PC-3 (cell line): ENCODE results near the gene PSD. TPM values are rescaled to one million over a fixed set of nuclear protein-coding genes. Genes with fewer than 3 reads are reported as not detected.

Source experiments
- ATAC-seq: fragments of 200-7000 bp; cut with Tn5 transposase; 2 replicates; pipeline ENCODE4 v1.9.1; 2020; ENCODE audit warnings: mild to moderate bottlenecking, moderate library complexity
- BruUV-seq: library from RNA; stranded (reverse); fragments of 400-500 nt; replicated peaks from 2 replicates; lab custom pipeline; 2021; lab: Mats Ljungman, UMichigan
- CTCF ChIA-PET: fragments of 300-600 bp; sonication (Branson Sonifier 250); formaldehyde crosslinking; loops from one replicate; lab custom pipeline; 2022; ENCODE audit warnings: antibody characterized with exemption; lab: Charles Lee
- POLR2A ChIA-PET: fragments of 300-600 bp; sonication (Branson Sonifier 250); formaldehyde crosslinking; loops from one replicate; lab custom pipeline; 2022; ENCODE audit warnings: antibody characterized with exemption; ENCODE audit not compliant: unreplicated experiment; lab: Charles Lee
- DNase-seq: peaks from one replicate; pipeline ENCODE4 v3.0.0-alpha.2; 2015
- H2AFZ ChIP-seq: fragments of 300-600 bp; sonication (generic); 2 replicates; pipeline ENCODE4 v1.6.0; 2016; ENCODE audit warnings: antibody characterized with exemption, low read length
- H3F3A ChIP-seq: fragments of 300-600 bp; sonication (generic); one replicate; pipeline ENCODE4 v1.6.0; 2017; ENCODE audit warnings: antibody characterized with exemption, low read length, control low read depth, mild to moderate bottlenecking; ENCODE audit not compliant: unreplicated experiment
- H3K27ac ChIP-seq: fragments of 300-600 bp; sonication (generic); 2 replicates; pipeline ENCODE4 v1.5.1; 2016; ENCODE audit warnings: mild to moderate bottlenecking, low read length
- H3K27me3 ChIP-seq: fragments of 300-600 bp; sonication (generic); 2 replicates; pipeline ENCODE4 v1.6.1; 2016; ENCODE audit warnings: low read length, mixed read lengths
- H3K36me3 ChIP-seq: fragments of 300-600 bp; sonication (generic); 2 replicates; pipeline ENCODE4 v1.6.1; 2016; ENCODE audit warnings: low read depth, mixed run types, low read length, mixed read lengths
- H3K4me1 ChIP-seq: fragments of 300-600 bp; sonication (generic); 2 replicates; pipeline ENCODE4 v1.5.1; 2016; ENCODE audit warnings: low read length; ENCODE audit not compliant: insufficient read depth
- H3K4me2 ChIP-seq: fragments of 300-600 bp; sonication (generic); 2 replicates; pipeline ENCODE4 v1.6.0; 2016; ENCODE audit warnings: low read length
- H3K4me3 ChIP-seq: fragments of 300-600 bp; sonication (generic); 2 replicates; pipeline ENCODE4 v1.5.1; 2016; ENCODE audit warnings: mild to moderate bottlenecking, low read length, mixed read lengths
- H3K79me2 ChIP-seq: fragments of 300-600 bp; sonication (generic); 2 replicates; pipeline ENCODE4 v1.6.1; 2017; ENCODE audit warnings: low read length, mixed read lengths
- H3K9ac ChIP-seq: fragments of 300-600 bp; sonication (generic); 2 replicates; pipeline ENCODE4 v1.6.0; 2016; ENCODE audit warnings: mild to moderate bottlenecking, low read length
- H3K9me2 ChIP-seq: fragments of 300-600 bp; sonication (generic); replicated peaks from 2 replicates; pipeline ENCODE4 v1.6.1; 2016; ENCODE audit warnings: mixed run types, low read length, mixed read lengths
- H3K9me3 ChIP-seq: fragments of 300-600 bp; sonication (generic); 2 replicates; pipeline ENCODE4 v1.6.1; 2016; ENCODE audit warnings: low read length, mixed read lengths
- H4K20me1 ChIP-seq: fragments of 300-600 bp; sonication (generic); 2 replicates; pipeline ENCODE4 v1.6.1; 2016; ENCODE audit warnings: low read length, mixed read lengths
- CTCF ChIP-seq: fragments of 300-600 bp; sonication (generic); conservative IDR thresholded peaks from 2 replicates; pipeline ENCODE4 v1.5.1; 2017; ENCODE audit warnings: antibody characterized with exemption, low read depth, mild to moderate bottlenecking, low read length
- EZH2 ChIP-seq: fragments of 300-600 bp; sonication (generic); IDR thresholded peaks from one replicate; pipeline ENCODE4 v1.6.1; 2017; ENCODE audit warnings: antibody characterized with exemption, mild to moderate bottlenecking, low read length; ENCODE audit not compliant: unreplicated experiment
- EZH2phosphoT487 ChIP-seq: fragments of 300-600 bp; sonication (generic); IDR thresholded peaks from 2 replicates; pipeline ENCODE4 v1.6.1; 2018; ENCODE audit warnings: mild to moderate bottlenecking, antibody characterized with exemption, low read length, borderline replicate concordance
- intact Hi-C: fragments of 100-400 bp; cut with micrococcal nuclease; formaldehyde crosslinking; loops from 2 replicates; pipeline ENCODE4 v1.9.0; 2023
- total RNA-seq: library from RNA; depleted of rRNA; stranded (reverse); fragments of >200 nt; gene quantifications from 2 replicates; pipeline ENCODE4 v1.2.3, GENCODE V29; 2014

Gene PSD
- total RNA-seq, 1 experiment from 2014 or later = 0.22 TPM

GRCh38 chr10:102422545-102423129, 4.1 kb upstream of the PSD start:
- POLR2A ChIA-PET = no interaction called here
- H3K9me3 ChIP-seq = no peaks in the 10 kb centered on the region
- no TSS peak for BruUV-seq
- peak overlapping the region; percentile 88 for H3K4me3 ChIP-seq
- no peaks in the 10 kb centered on the region for H3K27me3 ChIP-seq
- 0 out of 2 replicates have a peak, but pooled peaks cover 4% of the 10 kb centered on the region for H3K36me3 ChIP-seq
- no peaks in the 10 kb centered on the region for H3K9me2 ChIP-seq
- H3F3A ChIP-seq = no peaks in the 10 kb centered on the region
- H3K9ac ChIP-seq = peak overlapping the region; percentile 77
- H3K79me2 ChIP-seq = peaks cover 11% of the 10 kb centered on the region; the same call in 1 of the 2 replicates
- TF ChIP-seq EZH2phosphoT487 (no peak), CTCF (peak; percentile 77)
- CTCF ChIA-PET = interaction anchor here (0.6 to 1.1 kb wide), 4 partner anchors 39 to 1029 kb away, joined by 3 to 5 read pairs (median 4); no protein-coding TSS in a partner anchor
- no peaks in the 10 kb centered on the region for H4K20me1 ChIP-seq
- H3K4me1 ChIP-seq = peaks cover 20% of the 10 kb centered on the region
- intact Hi-C loops = no loop called here
- peak overlapping the region; percentile 92 for H3K4me2 ChIP-seq
- peak; percentile 80 for DNase-seq
- peak; percentile 63 for ATAC-seq
- H2AFZ ChIP-seq = peak overlapping the region; percentile 89
- H3K27ac ChIP-seq = peak overlapping the region; percentile 53

GRCh38 chr10:102421757-102422512, 3.4 kb upstream of the PSD start:
- ChIA-PET CTCF (interaction anchor here (1.1 kb wide), 2 partner anchors 38 to 162 kb away, joined by 3 to 5 read pairs; no protein-coding TSS in a partner anchor), POLR2A (no interaction called here)
- Histone ChIP-seq H3K9me2 (no peaks in the 10 kb centered on the region), H3F3A (no peaks in the 10 kb centered on the region), H4K20me1 (no peaks in the 10 kb centered on the region), H3K79me2 (peaks cover 11% of the 10 kb centered on the region; the same call in 1 of the 2 replicates), H3K4me1 (peaks cover 20% of the 10 kb centered on the region), H3K36me3 (0 out of 2 replicates have a peak, but pooled peaks cover 4% of the 10 kb centered on the region), H3K27ac (peak overlapping the region; percentile 53), H3K27me3 (no peaks in the 10 kb centered on the region), H3K9me3 (no peaks in the 10 kb centered on the region), H3K4me3 (peak overlapping the region; percentile 88), H2AFZ (peak overlapping the region; percentile 89), H3K9ac (peak overlapping the region; percentile 77), H3K4me2 (peak overlapping the region; percentile 92)
- DNase-seq (peak; percentile 34), ATAC-seq (peak; percentile 27)
- BruUV-seq = no TSS peak
- intact Hi-C loops = no loop called here
- TF ChIP-seq CTCF (no peak), EZH2 (no peak), EZH2phosphoT487 (no peak)

- Histone ChIP-seq H4K20me1 (no peaks in the 10 kb centered on the region), H3K4me1 (peaks cover 20% of the 10 kb centered on the region), H3K4me3 (peak overlapping the region; percentile 88), H3K27me3 (no peaks in the 10 kb centered on the region), H3K9me3 (no peaks in the 10 kb centered on the region), H3K79me2 (peaks cover 11% of the 10 kb centered on the region; the same call in 1 of the 2 replicates), H3K4me2 (peak overlapping the region; percentile 92), H3K27ac (peak overlapping the region; percentile 53), H2AFZ (peak overlapping the region; percentile 89), H3K9me2 (no peaks in the 10 kb centered on the region), H3K9ac (peak overlapping the region; percentile 77), H3K36me3 (0 out of 2 replicates have a peak, but pooled peaks cover 4% of the 10 kb centered on the region), H3F3A (no peaks in the 10 kb centered on the region)
- POLR2A ChIA-PET = no interaction called here
- no peak for DNase-seq
- ATAC-seq = no peak
- TF ChIP-seq EZH2phosphoT487 = no peak
- TF ChIP-seq EZH2 = no peak
- no peak for TF ChIP-seq CTCF
- intact Hi-C loops = no loop called here
- CTCF ChIA-PET = interaction anchor here (1.1 kb wide), 1 partner anchor 38 kb away, joined by 5 read pairs; no protein-coding TSS in a partner anchor
- BruUV-seq = no TSS peak
These were observed 2.8 kb upstream of the PSD start for GRCh38 chr10:102421507-102421756.
